T-helper 2 cell (primary cell): Measurements from ENCODE around the gene STOM.
A peak's percentile ranks its signal among the peaks of the same experiment; 100 is the strongest.

Experiments used
- DNase-seq, 5 experiments: peaks; one replicate each; pipeline versions ENCODE4 v3.0.0 to v3.0.0-alpha.2; 2012 to 2022

Gene STOM

GRCh38 chr9:121368745-121369144 lies 1.3 kb downstream of the STOM start:
- peak in 1 of 5 experiments; percentile 50 for DNase-seq

- no peak for DNase-seq
Measured at GRCh38 chr9:121368138-121368522, 1.9 kb downstream of the STOM start.

- DNase-seq, result no peak
Measured at GRCh38 chr9:121367306-121368137, 2.5 kb downstream of the STOM start.

GRCh38 chr9:121366611-121367192 lies 3.3 kb downstream of the STOM start:
- no peak for DNase-seq

- no peak for DNase-seq
Measured at GRCh38 chr9:121365564-121365963, 4.5 kb downstream of the STOM start.

GRCh38 chr9:121364886-121365285 lies 5.2 kb downstream of the STOM start:
- DNase-seq, result no peak

GRCh38 chr9:121364077-121364476 lies 6.0 kb downstream of the STOM start:
- DNase-seq, result no peak

- DNase-seq, result no peak
Measured at GRCh38 chr9:121363622-121363961, 6.5 kb downstream of the STOM start.

GRCh38 chr9:121362813-121363621 lies 7.0 kb downstream of the STOM start:
- no peak for DNase-seq

GRCh38 chr9:121360601-121361374 lies 9.3 kb downstream of the STOM start:
- DNase-seq, result no peak

GRCh38 chr9:121359351-121360294 lies 10.4 kb downstream of the STOM start:
- DNase-seq, result no peak

GRCh38 chr9:121358751-121359150 lies 11.3 kb downstream of the STOM start:
- DNase-seq, result no peak

- DNase-seq, result no peak
Measured at GRCh38 chr9:121357011-121357410, 13.0 kb downstream of the STOM start.

- DNase-seq, result no peak
Measured at GRCh38 chr9:121354762-121355161, 15.3 kb downstream of the STOM start.

GRCh38 chr9:121354141-121354540 lies 15.9 kb downstream of the STOM start:
- DNase-seq, result peak in 1 of 5 experiments; percentile 52

- DNase-seq, result peak in 2 of 5 experiments; percentile 85 to 90
Measured at GRCh38 chr9:121353241-121354061, 16.6 kb downstream of the STOM start.

- DNase-seq, result no peak
Measured at GRCh38 chr9:121350993-121351561, 19.0 kb downstream of the STOM start.

- DNase-seq, result no peak
Measured at GRCh38 chr9:121350036-121350435, 20.0 kb downstream of the STOM start.

- DNase-seq, result no peak
Measured at GRCh38 chr9:121349009-121349408, 21.0 kb downstream of the STOM start.

- no peak for DNase-seq
Measured at GRCh38 chr9:121348221-121348620, 21.8 kb downstream of the STOM start.
